B cell (primary cell): Measurements from ENCODE around the gene PCTP.

Experiments
- CTCF ChIP-seq: fragments of 200-600 bp; IDR thresholded peaks from one replicate; pipeline ENCODE4 v1.8.0; 2022; ENCODE audit warnings: antibody characterized with exemption, mild to moderate bottlenecking
- EZH2 ChIP-seq: IDR thresholded peaks from 2 replicates; pipeline ENCODE4 v1.6.1; 2012; ENCODE audit warnings: borderline replicate concordance, low read depth, mild to moderate bottlenecking, moderate library complexity, low read length; ENCODE audit not compliant: insufficient read depth, poor library complexity, severe bottlenecking

- TF ChIP-seq CTCF (no peak), EZH2 (no peak)
These were observed 21.2 kb downstream of the PCTP start for GRCh38 chr17:55772086-55772485.
